Neural cell (in vitro differentiated cells): ENCODE data around the gene CD58. TPM values are rescaled to one million over a fixed set of nuclear protein-coding genes. Genes with fewer than 3 reads are reported as not detected.
"Not testable (repeated sequence)": the region's sequence is repeated elsewhere in the genome, so short reads cannot be mapped to it uniquely, and the experiment has no call there.

Source experiments
- H2AFZ ChIP-seq: fragments of 200-600, 300-800 bp; sonication (generic), shearing (Covaris generic); 2 replicates; pipeline ENCODE4 v1.6.0; 2014; ENCODE audit warnings: low read depth, mild to moderate bottlenecking, antibody characterized with exemption, low read length, moderate library complexity
- H3F3A ChIP-seq: fragments of 200-600 bp; shearing (Covaris generic); 2 replicates; pipeline ENCODE4 v1.6.1; 2016; ENCODE audit warnings: mild to moderate bottlenecking, moderate library complexity, mixed read lengths, antibody characterized with exemption, low read length; ENCODE audit not compliant: insufficient read depth, poor library complexity, severe bottlenecking
- H3K27ac ChIP-seq: fragments of 200-600, 300-800 bp; sonication (generic), shearing (Covaris generic); 2 replicates; pipeline ENCODE4 v1.5.1; 2014; ENCODE audit warnings: mild to moderate bottlenecking, low read length, moderate library complexity
- H3K27me3 ChIP-seq: fragments of 300-800, 200-600 bp; sonication (generic), shearing (Covaris generic); 2 replicates; pipeline ENCODE4 v1.6.0; 2014; ENCODE audit warnings: mild to moderate bottlenecking, low read depth, low read length, moderate library complexity; ENCODE audit not compliant: insufficient read depth
- H3K36me3 ChIP-seq: fragments of 300-800, 200-600 bp; sonication (generic), shearing (Covaris generic); 2 replicates; pipeline ENCODE4 v1.5.1; 2014; ENCODE audit warnings: mild to moderate bottlenecking, antibody characterized with exemption, low read length, moderate library complexity; ENCODE audit not compliant: insufficient read depth
- H3K4me2 ChIP-seq: fragments of 300-800, 200-600 bp; sonication (generic), shearing (Covaris generic); 2 replicates; pipeline ENCODE4 v1.6.0; 2014; ENCODE audit warnings: mild to moderate bottlenecking, low read length
- H3K4me3 ChIP-seq: fragments of 300-800, 200-600 bp; sonication (generic), shearing (Covaris generic); 2 replicates; pipeline ENCODE4 v1.5.1; 2014; ENCODE audit warnings: mild to moderate bottlenecking, low read length, moderate library complexity
- H3K79me2 ChIP-seq: fragments of 200-600 bp; shearing (Covaris generic); replicated peaks from 2 replicates; pipeline ENCODE4 v1.6.0; 2014; ENCODE audit warnings: mild to moderate bottlenecking, low read length, moderate library complexity; ENCODE audit not compliant: insufficient read depth
- H3K9ac ChIP-seq: fragments of 300-800, 200-600 bp; sonication (generic), shearing (Covaris generic); 2 replicates; pipeline ENCODE4 v1.6.1; 2016; ENCODE audit warnings: mild to moderate bottlenecking, low read length, mixed read lengths
- H3K9me2 ChIP-seq: fragments of 200-600 bp; shearing (Covaris generic); 2 replicates; pipeline ENCODE4 v1.6.1; 2016; ENCODE audit warnings: mild to moderate bottlenecking, low read length, mixed read lengths; ENCODE audit not compliant: insufficient read depth
- H3K9me3 ChIP-seq: fragments of 200-600, 300-800 bp; sonication (generic), shearing (Covaris generic); 2 replicates; pipeline ENCODE4 v1.6.1; 2016; ENCODE audit warnings: mild to moderate bottlenecking, mixed run types, low read length, moderate library complexity, mixed read lengths
- H4K20me1 ChIP-seq: fragments of 200-600 bp; shearing (Covaris generic); 2 replicates; pipeline ENCODE4 v1.6.1; 2016; ENCODE audit warnings: mild to moderate bottlenecking, mixed run types; ENCODE audit not compliant: insufficient read depth
- EP300 ChIP-seq: fragments of 450-650 bp; conservative IDR thresholded peaks from 2 replicates; pipeline ENCODE4 v1.6.1; 2014; ENCODE audit warnings: antibody characterized with exemption, mild to moderate bottlenecking, moderate library complexity; ENCODE audit not compliant: poor library complexity, severe bottlenecking
- EZH2 ChIP-seq: fragments of 200-600, 300-800 bp; shearing (Covaris generic), sonication (generic); IDR thresholded peaks from 2 replicates; pipeline ENCODE4 v1.6.1; 2014; ENCODE audit warnings: antibody characterized with exemption, low read length, borderline replicate concordance, mild to moderate bottlenecking; ENCODE audit not compliant: insufficient read depth, poor library complexity, severe bottlenecking
- POLR2AphosphoS5 ChIP-seq: IDR thresholded peaks from 2 replicates; pipeline ENCODE4 v1.6.1; 2012
- REST ChIP-seq: IDR thresholded peaks from 2 replicates; pipeline ENCODE4 v1.6.1; 2012; ENCODE audit warnings: borderline replicate concordance
- SMC3 ChIP-seq: fragments of 450-650 bp; conservative IDR thresholded peaks from 2 replicates; pipeline ENCODE4 v1.6.1; 2014; ENCODE audit warnings: antibody characterized with exemption, mild to moderate bottlenecking, moderate library complexity; ENCODE audit not compliant: poor library complexity
- TAF1 ChIP-seq: IDR thresholded peaks from 2 replicates; pipeline ENCODE4 v1.6.1; 2012; ENCODE audit warnings: low read depth
- polyA plus RNA-seq: library from polyadenylated mRNA; depleted of rRNA; stranded (reverse); fragments of >200 nt; gene quantifications from 2 replicates; pipeline ENCODE4 v1.2.3, GENCODE V29; 2014

Gene CD58
- polyA plus RNA-seq, 1 donor from 2014 or later: 1.8 TPM

GRCh38 chr1:116609801-116610371 lies 39.1 kb upstream of the CD58 start:
- H3K9me3 ChIP-seq: not testable (repeated sequence)

GRCh38 chr1:116608841-116609240 lies 38.0 kb upstream of the CD58 start:
- not testable (repeated sequence) for H3K9me2 ChIP-seq, H4K20me1 ChIP-seq, H3K36me3 ChIP-seq, H3K9me3 ChIP-seq, H3K27ac ChIP-seq, H3K27me3 ChIP-seq, H3K4me3 ChIP-seq, H3K9ac ChIP-seq, H3F3A ChIP-seq, H2AFZ ChIP-seq, H3K79me2 ChIP-seq, H3K4me2 ChIP-seq

More at GRCh38 chr1:116609801-116610371, 39.1 kb upstream of the CD58 start:
- H3K9ac ChIP-seq, H3F3A ChIP-seq, H3K27ac ChIP-seq, H3K27me3 ChIP-seq, H3K36me3 ChIP-seq, H2AFZ ChIP-seq, H3K79me2 ChIP-seq, H4K20me1 ChIP-seq, H3K4me3 ChIP-seq, H3K9me2 ChIP-seq, H3K4me2 ChIP-seq: not testable (repeated sequence)

GRCh38 chr1:116608151-116608550 lies 37.3 kb upstream of the CD58 start:
- H3K27ac ChIP-seq, H3K4me3 ChIP-seq, H3K9me3 ChIP-seq: not testable (repeated sequence)

GRCh38 chr1:116607463-116607862 lies 36.6 kb upstream of the CD58 start:
- not testable (repeated sequence) for H2AFZ ChIP-seq, H3F3A ChIP-seq, H3K79me2 ChIP-seq, H3K9ac ChIP-seq, H3K4me3 ChIP-seq, H4K20me1 ChIP-seq, H3K27me3 ChIP-seq, H3K9me3 ChIP-seq, H3K36me3 ChIP-seq, H3K9me2 ChIP-seq, H3K4me2 ChIP-seq, H3K27ac ChIP-seq

More at GRCh38 chr1:116608151-116608550, 37.3 kb upstream of the CD58 start:
- H3K36me3 ChIP-seq, H3K27me3 ChIP-seq, H3F3A ChIP-seq, H3K4me2 ChIP-seq, H2AFZ ChIP-seq, H3K79me2 ChIP-seq, H4K20me1 ChIP-seq, H3K9me2 ChIP-seq, H3K9ac ChIP-seq: not testable (repeated sequence)

GRCh38 chr1:116606067-116606466 lies 35.2 kb upstream of the CD58 start:
- H3K4me3 ChIP-seq, H2AFZ ChIP-seq, H3K9me2 ChIP-seq, H3F3A ChIP-seq, H3K4me2 ChIP-seq, H3K79me2 ChIP-seq, H4K20me1 ChIP-seq, H3K27me3 ChIP-seq, H3K36me3 ChIP-seq, H3K9ac ChIP-seq, H3K9me3 ChIP-seq, H3K27ac ChIP-seq: not testable (repeated sequence)

- no peak overlapping the region for H2AFZ ChIP-seq
- H3K36me3 ChIP-seq: no peaks in the 10 kb centered on the region
- no peak overlapping the region for H3K4me2 ChIP-seq
- TF ChIP-seq EP300 (no peak), SMC3 (no peak), REST (no peak), TAF1 (no peak), EZH2 (no peak), POLR2AphosphoS5 (no peak)
These were observed 34.5 kb upstream of the CD58 start for GRCh38 chr1:116605315-116605714.

More at GRCh38 chr1:116605315-116605714, 34.5 kb upstream of the CD58 start:
- H3K9ac ChIP-seq: no peak overlapping the region
- no peaks in the 10 kb centered on the region for H3K9me2 ChIP-seq
- H3K27ac ChIP-seq: no peak overlapping the region
- H3K79me2 ChIP-seq: no peaks in the 10 kb centered on the region
- no peaks in the 10 kb centered on the region for H3F3A ChIP-seq
- H3K4me3 ChIP-seq: no peak overlapping the region
- no peaks in the 10 kb centered on the region for H3K9me3 ChIP-seq
- H3K27me3 ChIP-seq: no peaks in the 10 kb centered on the region
- H4K20me1 ChIP-seq: no peaks in the 10 kb centered on the region
